GM10248 (cell line): ENCODE data around the gene GABRB1.

Source experiments
- CTCF ChIA-PET: fragments of 300-600 bp; sonication (Branson Sonifier 250); formaldehyde crosslinking; extraction: SDS; loops from one replicate; lab custom pipeline; 2021; ENCODE audit warnings: antibody characterized with exemption; lab: Yijun Ruan, JAX
- POLR2A ChIA-PET: fragments of 350-650 bp; sonication (Branson Sonifier 250); formaldehyde crosslinking; extraction: SDS; loops from one replicate; lab custom pipeline; 2020; ENCODE audit warnings: antibody characterized with exemption; lab: Yijun Ruan, JAX
- DNase-seq: peaks from one replicate; pipeline ENCODE4 v3.0.0; 2012; ENCODE audit errors: extremely low spot score
- TF ChIP-seq, protein P1 (sequence below): IDR thresholded peaks from 2 replicates; pipeline ENCODE4 v1.5.1; 2012; ENCODE audit warnings: mild to moderate bottlenecking, low read depth; ENCODE audit errors: extremely low read depth, missing control alignments, control extremely low read depth

Gene GABRB1

DNA sequence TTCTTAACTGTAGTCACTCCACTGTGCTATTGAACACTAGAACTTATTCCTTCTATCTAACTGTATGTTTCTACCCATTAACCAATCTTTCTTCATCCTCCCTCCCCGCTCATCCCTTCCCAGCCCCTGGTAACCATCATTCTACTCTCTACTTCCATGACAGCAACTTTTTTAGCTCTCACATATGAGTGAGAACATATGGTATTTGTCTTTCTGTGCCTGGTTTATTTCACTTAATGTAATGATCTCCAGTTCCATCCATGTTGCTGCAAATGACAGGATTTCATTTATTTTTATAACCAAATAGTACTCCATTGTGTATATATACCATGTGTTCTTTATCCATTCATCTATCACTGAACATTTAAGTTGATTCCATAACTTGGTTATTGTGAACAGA is 186.5 kb downstream of the GABRB1 start:
- DNase-seq: no peak
- CTCF ChIA-PET: interaction anchor here (0.8 to 1.0 kb wide), 2 partner anchors 12 to 13 kb away, joined by 3 to 4 read pairs; no protein-coding TSS in a partner anchor
- POLR2A ChIA-PET: no interaction called here
- TF ChIP-seq, protein P1, sequence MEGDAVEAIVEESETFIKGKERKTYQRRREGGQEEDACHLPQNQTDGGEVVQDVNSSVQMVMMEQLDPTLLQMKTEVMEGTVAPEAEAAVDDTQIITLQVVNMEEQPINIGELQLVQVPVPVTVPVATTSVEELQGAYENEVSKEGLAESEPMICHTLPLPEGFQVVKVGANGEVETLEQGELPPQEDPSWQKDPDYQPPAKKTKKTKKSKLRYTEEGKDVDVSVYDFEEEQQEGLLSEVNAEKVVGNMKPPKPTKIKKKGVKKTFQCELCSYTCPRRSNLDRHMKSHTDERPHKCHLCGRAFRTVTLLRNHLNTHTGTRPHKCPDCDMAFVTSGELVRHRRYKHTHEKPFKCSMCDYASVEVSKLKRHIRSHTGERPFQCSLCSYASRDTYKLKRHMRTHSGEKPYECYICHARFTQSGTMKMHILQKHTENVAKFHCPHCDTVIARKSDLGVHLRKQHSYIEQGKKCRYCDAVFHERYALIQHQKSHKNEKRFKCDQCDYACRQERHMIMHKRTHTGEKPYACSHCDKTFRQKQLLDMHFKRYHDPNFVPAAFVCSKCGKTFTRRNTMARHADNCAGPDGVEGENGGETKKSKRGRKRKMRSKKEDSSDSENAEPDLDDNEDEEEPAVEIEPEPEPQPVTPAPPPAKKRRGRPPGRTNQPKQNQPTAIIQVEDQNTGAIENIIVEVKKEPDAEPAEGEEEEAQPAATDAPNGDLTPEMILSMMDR: no peak

GRCh38 chr4:47218631-47219030 is 187.3 kb downstream of the GABRB1 start:
- CTCF ChIA-PET: interaction anchor here (2.6 kb wide), 1 partner anchor 9 kb away, joined by 9 read pairs; no protein-coding TSS in a partner anchor
- TF ChIP-seq, protein P1: no peak
- POLR2A ChIA-PET: no interaction called here
- DNase-seq: no peak

DNA sequence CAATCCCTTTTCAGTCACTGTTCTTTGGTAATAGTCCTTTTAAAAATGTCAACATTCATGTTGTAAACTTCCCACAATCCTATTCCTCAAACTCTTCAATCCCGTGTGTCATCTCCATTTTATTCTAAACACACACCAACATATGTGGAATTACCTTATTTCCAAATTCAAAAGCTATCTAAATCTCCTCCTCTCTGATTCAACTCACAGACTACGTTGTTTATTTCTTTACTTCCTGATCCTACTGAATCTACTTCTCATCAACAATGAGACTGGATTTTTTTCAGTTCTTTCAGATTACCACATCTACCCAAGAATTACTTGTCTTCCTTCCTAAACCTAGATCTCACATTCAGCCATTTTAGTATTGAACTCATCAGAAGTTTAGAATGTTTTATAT is 188.2 kb downstream of the GABRB1 start:
- TF ChIP-seq, protein P1: no peak
- ChIA-PET CTCF (interaction anchor here (2.6 kb wide), 1 partner anchor 10 kb away, joined by 9 read pairs; no protein-coding TSS in a partner anchor), POLR2A (no interaction called here)
- DNase-seq: no peak

- ChIA-PET CTCF (interaction anchor here (1.4 to 3.8 kb wide), 2 partner anchors 10 to 18 kb away, joined by 6 to 11 read pairs; no protein-coding TSS in a partner anchor), POLR2A (no interaction called here)
- TF ChIP-seq, protein P1: no peak
- no peak for DNase-seq
Observed at GRCh38 chr4:47221721-47222120, 190.4 kb downstream of the GABRB1 start.

DNA sequence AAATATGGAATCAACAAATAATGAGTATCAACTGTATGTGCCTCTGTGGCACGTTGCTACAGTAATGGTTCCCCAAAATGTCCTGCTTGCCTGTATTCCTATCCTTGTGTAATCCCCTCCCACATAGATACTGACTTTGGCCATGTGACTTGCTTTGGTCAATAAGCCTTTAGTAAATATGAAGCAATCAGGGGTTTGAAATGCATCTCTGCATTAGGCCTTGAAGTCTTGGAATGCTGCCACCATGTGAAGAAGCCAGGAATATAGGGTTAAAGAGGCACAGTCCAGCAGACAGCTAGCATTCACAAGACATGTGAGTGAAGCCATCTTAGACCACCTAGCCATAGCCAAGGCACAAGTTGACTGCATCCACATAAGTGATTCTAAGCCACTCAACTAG is 190.9 kb downstream of the GABRB1 start:
- TF ChIP-seq, protein P1: no peak
- CTCF ChIA-PET: interaction anchor here (1.4 to 3.8 kb wide), 2 partner anchors 9 to 18 kb away, joined by 6 to 11 read pairs; no protein-coding TSS in a partner anchor
- POLR2A ChIA-PET: no interaction called here
- DNase-seq: no peak

DNA sequence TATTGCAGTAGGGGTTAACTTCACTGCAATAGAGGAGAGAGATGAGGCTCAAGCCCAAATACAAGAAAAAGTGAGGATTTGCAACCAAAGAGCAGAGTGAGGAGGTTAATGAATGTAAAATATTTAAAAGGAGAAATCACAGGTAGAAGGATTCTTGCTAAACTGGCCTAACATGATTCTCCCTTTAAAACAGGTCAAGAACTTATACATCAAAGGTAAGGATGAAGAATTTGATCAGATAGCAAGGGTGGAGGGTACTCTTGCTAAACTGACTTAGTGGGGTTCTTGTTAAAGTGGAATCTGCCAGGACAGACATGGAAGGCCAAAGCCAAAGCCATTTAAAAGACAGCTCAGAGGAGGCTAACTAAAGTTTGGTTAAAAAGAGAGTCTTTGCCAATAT is 193.0 kb downstream of the GABRB1 start:
- ChIA-PET POLR2A (no interaction called here), CTCF (interaction anchor here (1.2 to 3.8 kb wide), 3 partner anchors 9 to 16 kb away, joined by 5 to 11 read pairs (median 5); no protein-coding TSS in a partner anchor)
- no peak for DNase-seq
- TF ChIP-seq, protein P1: no peak
